NOMO-1 (cell line): ENCODE results near the gene VSIG1.
A peak's percentile ranks its signal among the peaks of the same experiment; 100 is the strongest.

Experiments used
- DNase-seq, 2 experiments: peaks; one replicate each; lab custom pipeline; 2025; ENCODE audit not compliant: unreplicated experiment in 2 of 2; lab: John Stamatoyannopoulos, UW

VSIG1 gene

DNA sequence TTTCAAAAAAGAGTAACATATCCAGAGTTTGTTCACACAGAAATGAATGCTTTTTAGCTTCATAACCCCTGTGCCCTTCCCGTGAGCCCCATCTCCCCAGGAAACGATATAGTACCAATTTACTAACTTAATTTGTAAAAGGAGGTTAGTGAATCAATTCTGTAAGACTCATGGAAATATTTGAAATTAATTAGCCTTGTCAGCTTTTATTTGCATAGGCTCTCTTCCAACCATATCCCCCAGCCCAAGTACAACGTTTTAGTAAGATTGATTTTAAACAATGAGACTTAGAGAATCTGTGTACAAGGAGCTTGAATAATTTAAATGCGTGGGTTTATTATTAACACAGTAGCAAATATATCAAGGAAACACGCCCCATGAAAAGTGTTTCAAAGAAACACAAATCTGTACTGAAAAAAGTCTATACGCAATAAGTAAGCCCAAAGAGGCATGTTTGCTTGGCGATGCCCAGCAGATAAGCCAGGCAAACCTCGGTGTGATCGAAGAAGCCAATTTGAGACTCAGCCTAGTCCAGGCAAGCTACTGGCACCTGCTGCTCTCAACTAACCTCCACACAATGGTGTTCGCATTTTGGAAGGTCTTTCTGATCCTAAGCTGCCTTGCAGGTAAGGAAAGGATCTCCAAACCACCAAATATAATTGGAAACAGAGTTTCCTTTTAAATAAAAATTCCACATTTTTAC is at the start of gene VSIG1:
Gene VSIG1, plus strand, starts transcription at position 512 of the 703 bp plus-strand sequence. Its CDS starts 66 bp downstream, at position 578.
- DNase-seq: no peak

DNA sequence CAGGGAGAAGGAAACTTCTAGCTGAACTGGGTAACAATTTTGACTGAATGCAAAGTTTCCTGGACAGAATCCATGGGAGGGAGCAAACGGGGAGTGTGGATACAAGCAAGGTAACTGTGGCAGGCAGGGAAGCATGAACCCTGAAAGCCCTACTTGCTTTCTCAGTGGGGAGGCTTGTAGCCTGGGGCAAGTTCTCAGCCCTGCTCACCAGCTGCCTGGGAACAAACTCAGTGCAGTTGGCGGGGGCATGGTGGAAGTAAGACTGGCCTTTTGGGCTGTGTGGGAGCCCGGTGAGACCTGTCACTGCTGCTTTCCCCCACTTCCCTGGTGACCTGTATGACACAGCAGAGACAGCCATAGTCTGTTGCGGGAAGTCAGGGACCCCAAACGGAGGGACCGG is 48.7 kb upstream of the VSIG1 start:
- DNase-seq: no peak

DNA sequence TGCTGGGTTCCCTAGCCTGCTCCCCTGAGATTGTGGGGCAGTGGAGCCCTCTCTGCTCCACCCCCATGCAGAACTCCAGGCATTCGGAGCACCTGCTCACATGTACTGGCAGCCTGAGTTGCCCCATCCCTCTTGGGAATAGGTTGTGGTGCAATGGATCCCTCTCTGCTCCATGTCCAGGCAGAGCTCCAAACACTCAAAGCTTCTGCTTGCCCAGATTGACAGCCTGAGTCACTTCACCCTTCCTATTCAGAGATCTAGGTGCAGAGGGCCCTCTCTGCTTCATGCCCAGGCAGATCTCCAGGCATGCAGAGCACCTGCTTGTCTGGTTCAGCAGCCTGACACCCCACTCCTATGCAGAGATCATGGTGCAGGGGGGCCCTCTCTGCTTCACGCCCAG is 44.1 kb upstream of the VSIG1 start:
- DNase-seq: no peak

DNA sequence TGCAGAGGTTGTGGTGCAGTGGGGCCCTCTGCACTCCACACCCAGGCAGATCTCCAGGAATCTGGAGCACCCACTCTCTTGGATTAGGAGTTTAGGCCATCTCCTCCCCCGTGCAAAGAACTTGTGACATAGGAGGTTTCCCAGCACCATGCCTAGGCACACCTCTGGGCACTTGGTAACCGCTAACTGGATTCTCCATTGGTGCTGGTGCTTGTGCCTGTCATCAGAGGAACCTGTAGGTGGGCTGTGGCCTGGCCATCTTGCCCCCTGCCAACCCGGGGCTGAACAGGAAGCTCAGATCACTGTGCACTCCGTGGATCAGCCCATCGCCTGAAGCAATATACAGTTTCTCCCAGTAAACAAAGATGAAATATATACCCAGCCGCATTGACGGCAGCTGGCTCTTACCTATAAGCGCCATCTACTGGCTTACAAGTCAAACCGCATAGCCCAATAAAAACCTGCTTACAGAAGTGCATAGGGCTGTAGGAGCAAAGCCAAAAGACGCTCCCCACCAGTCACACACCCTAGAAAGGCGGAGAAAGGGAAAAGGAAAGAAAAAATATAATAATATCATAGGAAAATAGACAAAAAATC is 43.5 kb upstream of the VSIG1 start:
- peak in 1 of 2 experiments; percentile 17 for DNase-seq

DNA sequence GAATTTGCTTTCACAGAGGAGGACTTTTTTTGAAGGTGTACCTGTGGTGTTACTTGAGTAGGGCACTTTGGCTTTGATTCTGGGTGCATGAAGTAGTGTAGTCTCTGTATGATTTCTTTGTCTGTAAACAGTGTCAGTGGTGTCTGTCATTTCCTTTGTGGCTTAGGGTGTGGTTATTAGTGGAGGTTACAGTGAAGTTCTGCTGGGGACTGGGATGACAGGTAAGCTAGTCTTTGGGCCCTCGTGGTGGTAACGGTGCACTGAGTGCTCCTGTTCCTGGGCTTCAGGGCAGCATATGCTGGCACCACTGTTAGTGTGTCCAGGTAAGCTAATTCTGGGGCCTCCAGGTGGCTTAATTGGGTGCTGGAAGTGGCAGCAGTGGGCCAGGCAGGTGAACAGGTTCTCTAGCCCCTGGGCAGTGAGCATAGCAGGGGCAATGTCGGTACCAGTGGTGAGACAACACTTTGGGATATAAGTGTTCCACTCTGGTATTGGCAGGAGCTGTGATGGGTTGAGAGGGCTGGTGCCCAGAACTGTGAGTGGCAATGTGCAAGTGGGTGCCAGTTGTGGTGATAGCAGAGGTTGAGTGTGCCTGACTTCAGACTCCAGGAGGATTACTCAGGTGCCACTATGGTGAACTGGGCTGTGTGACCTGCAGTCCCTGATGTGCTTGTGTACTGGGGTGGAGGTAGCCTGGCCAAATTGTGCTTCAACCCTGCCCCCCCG is 26.0 kb upstream of the VSIG1 start:
- no peak for DNase-seq

DNA sequence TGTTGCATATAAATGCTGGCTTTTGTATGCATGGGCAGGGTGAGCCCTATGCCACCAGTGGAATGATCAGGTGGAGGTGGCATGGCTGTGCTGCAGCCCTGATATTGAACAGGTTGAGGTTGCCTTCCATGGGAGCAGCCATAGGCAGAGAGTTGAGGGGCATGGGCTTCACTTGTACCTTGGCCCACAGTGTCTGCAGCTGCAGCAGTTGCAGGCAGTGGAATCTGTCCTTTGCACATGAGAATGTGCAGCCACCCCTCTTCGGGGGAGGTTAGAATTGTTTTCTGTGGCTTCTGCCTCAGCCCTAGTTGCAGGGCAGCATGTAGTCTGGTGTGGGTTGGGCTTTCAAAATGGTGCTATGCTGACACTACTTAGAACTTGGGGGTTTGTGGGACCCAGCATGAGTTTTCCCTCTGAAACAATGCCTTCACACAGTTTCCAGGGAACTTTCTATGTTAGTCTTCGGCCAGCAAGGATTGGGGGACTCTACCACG is 25.4 kb upstream of the VSIG1 start:
- DNase-seq: no peak

DNA sequence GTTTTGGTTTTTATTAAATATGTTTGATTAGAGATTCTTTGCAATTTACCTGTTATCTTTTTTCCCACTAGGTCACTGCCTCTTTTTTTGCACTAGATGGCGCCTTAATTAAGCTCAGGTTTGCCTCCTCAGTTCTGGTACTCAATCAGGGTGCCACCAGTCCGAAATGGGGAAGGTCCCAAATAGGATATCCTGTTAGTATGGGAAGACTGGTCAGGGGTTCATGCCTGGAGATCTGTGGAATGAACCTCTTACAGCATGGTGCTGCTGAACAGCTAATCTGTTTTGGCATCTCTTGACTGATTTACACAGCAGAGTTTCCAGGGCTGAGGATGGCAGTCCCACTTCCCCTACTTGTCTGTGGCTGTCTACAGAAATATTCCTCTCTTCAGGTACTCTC is 24.2 kb upstream of the VSIG1 start:
- DNase-seq: no peak

DNA sequence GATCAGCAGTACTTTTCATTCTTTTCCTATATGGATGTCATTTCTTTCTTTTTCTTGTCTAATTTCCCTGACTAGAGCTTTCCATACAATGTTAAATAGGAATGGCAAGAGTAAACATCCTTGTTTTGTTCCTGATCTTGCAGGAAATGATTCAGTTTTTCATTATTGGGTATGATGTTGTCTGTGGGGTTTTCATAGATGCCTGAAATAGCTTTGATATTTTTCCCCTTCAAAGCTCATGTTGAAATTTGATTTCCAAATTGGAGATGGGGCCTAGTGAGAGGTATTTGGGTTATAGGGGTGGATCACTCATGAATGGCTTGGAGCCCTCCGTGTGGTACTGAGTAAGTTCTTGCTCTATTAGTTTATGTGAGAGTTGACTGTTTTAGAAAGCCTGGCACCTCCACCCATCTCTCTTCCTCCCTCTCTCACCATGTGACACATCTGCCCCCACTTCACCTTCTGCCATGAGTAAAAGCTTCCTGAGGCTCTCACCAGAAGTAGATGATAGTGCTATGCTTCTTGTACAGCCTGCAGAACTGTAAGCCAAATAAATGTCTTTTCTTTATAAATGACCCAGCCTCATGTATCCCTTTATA is 22.3 kb upstream of the VSIG1 start:
- DNase-seq: no peak

DNA sequence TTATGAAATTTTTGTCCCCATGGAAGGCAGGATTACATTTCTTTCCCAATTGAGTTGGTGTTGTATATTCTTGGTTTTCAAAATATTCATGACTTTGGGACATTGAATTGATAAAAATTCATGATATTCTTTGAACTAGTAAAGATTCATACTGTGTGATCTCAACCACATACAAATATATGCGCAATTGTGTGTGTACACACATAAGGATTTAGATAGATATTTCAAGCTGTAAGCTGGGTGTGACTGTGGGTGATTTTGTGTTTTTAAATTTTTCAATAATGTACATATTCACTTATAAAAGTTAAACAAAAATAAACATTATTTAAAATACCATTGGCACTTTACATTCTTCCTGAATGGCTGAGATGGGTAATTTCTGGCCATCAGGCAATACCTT is 19.5 kb upstream of the VSIG1 start:
- no peak for DNase-seq

DNA sequence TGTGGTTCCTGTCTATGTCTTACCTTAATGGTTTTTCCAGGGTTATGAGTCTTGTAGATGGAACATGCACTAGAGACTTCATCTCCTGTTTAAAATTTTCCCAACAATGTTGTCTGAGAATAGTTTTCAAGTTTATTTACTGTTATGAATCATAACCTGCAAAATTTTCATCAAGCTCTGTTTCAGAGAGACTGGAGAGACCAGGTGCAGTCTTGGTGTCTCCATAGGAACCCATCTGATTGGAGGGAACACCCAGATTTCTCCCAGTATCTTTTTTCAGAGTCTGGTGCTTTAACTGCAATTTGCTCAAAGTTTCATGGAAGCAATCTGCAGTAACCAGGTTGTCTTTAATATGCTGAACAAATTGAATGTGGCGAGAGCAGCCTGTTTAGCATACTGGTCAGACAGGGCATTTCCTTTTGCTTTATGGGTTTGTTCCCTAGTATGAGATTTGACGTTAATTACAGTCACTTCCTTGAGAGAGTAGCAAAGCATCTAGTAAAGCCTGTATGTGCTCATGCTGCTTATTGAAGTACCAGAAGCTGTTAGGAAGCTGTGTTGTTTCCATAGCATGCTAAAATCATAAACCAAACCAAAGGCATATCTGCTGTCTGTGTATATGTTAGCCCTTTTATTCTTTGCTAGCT is 18.8 kb upstream of the VSIG1 start:
- no peak for DNase-seq

DNA sequence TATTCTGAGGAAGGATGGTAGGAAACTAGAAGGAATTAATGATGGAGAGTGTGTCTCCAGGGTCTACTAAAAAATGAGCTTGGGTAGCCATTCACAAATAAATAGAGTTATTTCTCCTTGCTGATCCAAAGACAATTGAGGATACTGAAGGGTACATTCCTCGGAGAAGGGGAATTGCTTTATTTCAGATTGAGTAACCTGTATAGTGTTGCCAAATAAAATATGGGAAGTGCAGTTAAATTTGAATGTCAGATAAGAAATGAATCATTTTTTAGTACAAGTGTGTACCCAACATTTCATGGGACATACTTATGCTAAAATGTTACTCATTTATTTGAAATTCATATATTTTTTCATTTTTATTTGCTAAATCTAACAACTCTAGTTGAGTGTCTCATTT is 16.0 kb upstream of the VSIG1 start:
- peak in 1 of 2 experiments; percentile 1 for DNase-seq

DNA sequence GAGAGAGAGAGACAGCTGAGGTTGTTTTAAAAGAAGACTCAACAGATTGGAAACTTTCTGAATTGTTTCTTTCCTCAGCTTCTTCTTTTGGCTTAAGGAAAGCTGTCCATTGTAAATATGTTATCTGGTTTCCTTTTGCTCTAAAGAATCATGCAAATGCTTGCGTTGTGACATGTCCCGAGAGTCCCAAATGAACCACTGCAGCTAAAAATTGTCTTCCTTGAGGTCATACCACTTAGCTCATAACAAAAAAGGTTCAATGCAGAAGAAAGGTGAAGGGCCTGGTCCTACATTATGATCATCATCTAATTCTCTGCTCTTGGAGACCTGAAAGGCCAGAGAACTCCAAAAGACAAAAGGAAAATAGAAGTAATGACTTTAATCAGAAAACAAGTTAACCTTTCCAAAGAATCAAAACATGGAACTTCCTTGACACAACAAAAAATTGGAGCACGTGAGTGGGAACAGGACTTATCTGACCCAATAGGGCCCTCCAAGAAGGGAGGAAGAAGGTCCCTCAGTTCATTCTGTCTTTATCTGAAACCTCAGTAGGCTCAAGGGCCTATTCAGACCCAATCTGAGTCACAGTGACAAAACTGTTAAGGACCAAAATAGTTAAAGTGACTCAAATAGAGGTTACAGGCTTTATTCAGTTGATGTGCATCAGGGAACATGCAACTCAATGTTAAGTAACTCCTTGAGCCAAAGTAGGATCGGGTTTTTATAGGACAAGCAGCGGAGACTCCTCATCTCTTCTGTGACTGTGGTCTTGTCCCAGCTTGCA is 14.7 kb upstream of the VSIG1 start:
- DNase-seq: no peak

DNA sequence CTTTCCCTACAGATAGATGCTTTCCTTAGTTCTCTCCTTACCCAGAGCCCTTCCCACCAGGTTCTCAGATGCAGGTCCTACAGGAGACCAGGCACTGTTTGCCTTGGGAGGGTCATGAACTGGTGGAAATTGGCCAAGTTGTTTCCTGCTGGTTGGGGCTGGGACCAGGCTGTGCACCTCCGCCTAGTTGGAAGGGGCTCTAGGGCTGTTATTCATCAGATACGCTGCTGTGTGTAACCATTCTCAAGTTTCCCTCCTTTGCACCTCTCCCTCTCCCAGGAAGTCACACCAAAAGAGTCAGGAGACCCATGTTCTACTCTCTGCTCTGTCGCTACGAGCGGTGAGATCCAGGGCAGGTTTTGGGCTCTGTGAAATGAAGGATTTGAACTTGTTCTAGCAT is 11.9 kb upstream of the VSIG1 start:
- no peak for DNase-seq

DNA sequence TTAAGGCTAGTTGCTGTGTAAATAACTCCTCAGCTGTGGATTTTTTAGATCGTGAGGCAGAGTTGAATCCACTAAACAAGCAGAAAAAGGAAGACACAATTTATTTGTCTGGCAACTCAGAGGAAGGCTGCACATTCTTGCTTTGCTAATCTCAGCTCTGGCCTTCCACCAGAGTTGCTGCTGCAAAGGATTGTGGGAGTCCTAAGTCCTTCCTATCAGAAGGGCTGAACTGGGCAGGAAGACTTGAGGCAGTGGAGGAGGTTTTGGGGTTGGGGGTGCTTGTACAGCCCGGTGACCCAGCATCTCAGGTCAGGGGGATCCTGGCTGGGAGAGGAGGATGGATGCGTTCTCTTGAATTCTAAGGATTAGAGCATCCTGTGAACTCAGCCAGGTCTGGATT is 11.0 kb upstream of the VSIG1 start:
- no peak for DNase-seq

DNA sequence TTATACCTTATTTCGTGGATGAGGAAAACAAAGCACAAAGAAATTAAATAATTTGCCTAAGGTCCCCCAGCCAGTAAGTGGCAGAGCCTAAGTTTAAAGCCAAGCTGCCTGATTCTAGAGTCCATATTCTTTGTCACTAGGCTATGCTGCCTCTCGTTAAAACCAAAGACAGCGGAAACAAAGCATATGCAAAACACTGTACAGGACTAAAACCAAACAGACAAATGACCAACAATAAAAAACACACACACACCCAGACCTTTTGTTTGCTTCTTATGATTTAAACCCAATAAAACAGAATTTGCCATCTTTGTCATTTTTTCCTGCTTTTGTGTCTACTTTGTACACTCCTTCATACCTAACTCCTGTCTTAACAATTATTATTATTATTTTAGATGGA is 10.1 kb upstream of the VSIG1 start:
- DNase-seq: no peak

DNA sequence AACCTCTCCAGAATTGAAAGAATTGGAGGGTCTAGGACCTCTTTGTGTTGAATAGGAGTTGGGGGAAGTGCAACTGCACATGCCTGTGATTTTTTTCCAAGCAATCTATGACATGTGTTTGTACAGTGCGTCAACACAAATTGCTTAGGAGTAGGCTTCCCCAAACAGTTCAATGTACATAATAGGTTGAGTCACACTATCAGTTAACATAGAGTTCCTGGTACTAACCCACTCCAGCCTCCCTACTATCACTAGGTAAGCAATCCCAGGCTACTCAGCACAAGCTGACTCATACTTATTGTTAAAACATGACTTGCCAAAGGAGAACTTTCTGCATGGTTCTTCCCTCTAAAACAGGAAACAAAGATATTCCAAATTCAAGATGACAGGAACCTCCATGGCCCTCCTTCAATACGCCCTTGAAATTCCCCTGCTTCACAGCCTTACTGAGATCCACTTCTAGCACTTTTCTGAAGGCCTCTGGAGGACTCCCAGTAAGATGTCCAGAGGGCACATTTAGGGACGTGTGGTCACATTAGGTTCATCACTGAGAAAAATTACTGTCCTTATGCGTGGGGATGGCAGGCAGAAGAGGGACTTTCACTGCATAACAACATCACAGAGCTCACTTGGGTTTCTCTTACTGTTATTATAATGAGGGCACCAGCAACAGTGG is 8.4 kb upstream of the VSIG1 start:
- no peak for DNase-seq

DNA sequence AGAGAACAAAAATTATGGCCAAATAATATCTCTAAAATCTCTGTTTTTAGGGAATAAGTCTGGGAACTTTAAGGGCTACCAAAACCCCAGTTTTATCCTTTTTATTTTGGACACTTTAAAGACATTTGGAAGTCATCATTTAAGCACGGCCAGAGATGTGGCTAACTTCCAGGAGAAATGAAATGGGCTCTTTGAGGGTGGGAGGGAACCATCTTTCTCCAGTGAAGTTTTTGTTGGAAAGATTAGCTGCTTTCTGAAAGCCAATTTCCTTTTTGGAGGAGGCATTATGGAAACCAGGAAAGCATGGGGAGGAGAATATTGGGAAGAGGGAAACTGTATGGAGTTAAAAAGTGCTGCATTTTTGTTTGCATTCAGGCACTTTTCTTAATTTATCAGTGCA is 4.8 kb downstream of the VSIG1 start:
- DNase-seq: no peak

DNA sequence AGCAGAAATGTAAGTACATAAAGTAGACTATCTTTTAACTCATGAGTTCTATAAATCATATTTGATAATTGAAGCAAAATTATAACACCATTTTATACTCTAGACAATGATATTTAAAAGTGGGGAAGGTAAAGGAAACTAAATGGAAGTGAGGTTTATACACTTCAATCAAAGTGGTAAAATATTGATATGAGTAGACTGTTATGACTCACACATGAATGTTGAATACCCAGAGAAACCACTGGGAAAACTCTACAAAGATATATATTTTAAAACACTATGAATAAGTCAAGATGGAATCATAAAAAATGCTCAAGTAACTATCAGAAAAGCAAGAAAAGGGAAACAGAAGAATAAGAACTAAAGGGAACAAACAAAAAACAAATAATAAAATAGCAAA is 8.4 kb downstream of the VSIG1 start:
- no peak for DNase-seq

DNA sequence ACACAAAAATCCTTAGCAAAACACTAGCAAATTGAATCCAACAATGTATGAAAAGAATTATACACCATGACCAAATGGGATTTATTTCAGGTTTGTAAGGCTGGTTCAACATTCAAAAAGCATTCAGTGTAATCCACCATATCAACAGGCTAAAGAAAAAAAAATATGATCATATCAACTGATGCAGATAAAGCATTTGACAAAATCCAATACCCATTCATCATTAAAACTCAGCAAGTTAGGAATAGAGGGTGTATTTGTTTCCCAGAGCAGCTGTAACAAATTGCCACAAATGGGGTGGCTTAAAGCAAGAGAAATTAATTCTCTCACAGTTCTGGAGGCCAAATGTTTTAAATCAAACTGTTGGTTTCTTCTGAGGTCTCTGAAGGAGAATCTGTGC is 10.7 kb downstream of the VSIG1 start:
- DNase-seq: no peak

DNA sequence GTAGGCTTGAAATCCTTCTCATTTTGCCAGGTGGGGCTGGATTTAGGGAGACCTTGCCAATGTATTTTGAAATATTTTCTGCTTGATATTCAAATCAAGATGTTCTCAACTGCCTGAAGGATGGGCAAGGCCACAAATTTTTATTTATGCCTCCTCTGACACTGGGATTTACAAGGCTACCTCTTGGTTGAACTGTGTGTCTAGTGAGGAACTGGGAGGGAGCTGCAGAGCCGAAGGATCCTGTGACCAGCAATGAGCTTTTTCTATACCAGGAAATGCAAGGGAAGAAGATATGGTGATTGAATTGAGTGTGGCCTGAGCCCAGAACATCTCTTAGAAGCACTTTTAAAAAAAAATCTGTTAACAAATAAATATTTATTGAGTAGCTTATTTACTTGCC is 14.9 kb downstream of the VSIG1 start:
- no peak for DNase-seq
